ENCODE data around the gene GRM1. TPM values are rescaled to one million over a fixed set of nuclear protein-coding genes. Genes with fewer than 3 reads are reported as not detected.

Gene GRM1
- total and polyA plus RNA-seq, 2 of the 4 experiments (the other 2 are of a cell fraction): not detected

DNA sequence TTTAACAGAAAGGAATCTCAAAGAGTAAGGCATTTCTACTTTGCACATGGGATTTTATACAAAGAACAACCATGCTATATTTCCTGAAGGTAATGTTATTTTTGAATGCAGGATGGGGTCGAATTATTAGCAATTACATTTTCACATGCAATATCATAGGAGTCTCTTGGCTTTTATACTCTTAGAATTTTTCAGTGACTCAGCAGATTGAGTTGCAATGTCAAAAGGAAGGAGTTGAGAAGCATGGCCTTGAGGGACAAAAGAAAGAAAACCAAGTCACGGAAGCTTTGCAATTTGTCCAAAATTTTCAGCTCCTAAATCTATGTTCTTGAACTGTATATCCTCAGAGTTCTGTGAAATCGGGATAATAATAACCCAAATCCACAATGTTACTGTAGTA lies 181.1 kb downstream of the GRM1 start:
- no peak overlapping the region for H3K4me2 ChIP-seq (ENCODE audit: low read depth, low read length)
- H3K14ac ChIP-seq (replicated peaks; ENCODE audit: low read depth, low read length): no peak overlapping the region
- POLR2A ChIA-PET (ENCODE audit: unreplicated experiment): no interaction called here
- H3K23ac ChIP-seq (ENCODE audit: low read depth, low read length): no peak overlapping the region
- no peak overlapping the region for H2BK120ac ChIP-seq (ENCODE audit: low read depth, low read length)
- H3K4me3 ChIP-seq (ENCODE audit: insufficient read depth, low read depth, low read length): no peak overlapping the region
- no peaks in the 10 kb centered on the region for H3K36me3 ChIP-seq (ENCODE audit: control insufficient read depth, insufficient read depth, low read length)
- no peak overlapping the region for H2AK9ac ChIP-seq (replicated peaks; ENCODE audit: low read depth, low read length, poor library complexity)
- TF ChIP-seq, protein P1, sequence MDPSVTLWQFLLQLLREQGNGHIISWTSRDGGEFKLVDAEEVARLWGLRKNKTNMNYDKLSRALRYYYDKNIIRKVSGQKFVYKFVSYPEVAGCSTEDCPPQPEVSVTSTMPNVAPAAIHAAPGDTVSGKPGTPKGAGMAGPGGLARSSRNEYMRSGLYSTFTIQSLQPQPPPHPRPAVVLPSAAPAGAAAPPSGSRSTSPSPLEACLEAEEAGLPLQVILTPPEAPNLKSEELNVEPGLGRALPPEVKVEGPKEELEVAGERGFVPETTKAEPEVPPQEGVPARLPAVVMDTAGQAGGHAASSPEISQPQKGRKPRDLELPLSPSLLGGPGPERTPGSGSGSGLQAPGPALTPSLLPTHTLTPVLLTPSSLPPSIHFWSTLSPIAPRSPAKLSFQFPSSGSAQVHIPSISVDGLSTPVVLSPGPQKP (IDR thresholded peaks at IDR 0.05; ENCODE audit: borderline replicate concordance, low read depth, low read length): no peak
- TF ChIP-seq NFE2L2 (IDR thresholded peaks at IDR 0.05; ENCODE audit: low read depth, low read length) (peak; percentile 79), MAFK (IDR thresholded peaks at IDR 0.05; ENCODE audit: low read depth, low read length) (no peak; the same call in 1 of the 2 replicates), POLR2A (IDR thresholded peaks at IDR 0.05; ENCODE audit: low read depth, low read length) (no peak)
- no peaks in the 10 kb centered on the region for H3K79me1 ChIP-seq (ENCODE audit: low read depth in 1 of 2, low read length in 2 of 2)
- ATAC-seq (ENCODE audit: low read depth) (no peak), DNase-seq (no peak)
- no peak overlapping the region for H2BK15ac ChIP-seq (ENCODE audit: low read depth, low read length)
- no peak overlapping the region for H2AK5ac ChIP-seq (ENCODE audit: low read depth, low read length)
- no peak overlapping the region for H3K18ac ChIP-seq (ENCODE audit: low read depth, low read length)
- H3K56ac ChIP-seq (ENCODE audit: extremely low read depth, insufficient read depth, low read length): no peak overlapping the region
- H3K4me1 ChIP-seq (ENCODE audit: control insufficient read depth, insufficient read depth, low read length): no peaks in the 10 kb centered on the region
- no TSS peak for BruUV-seq (replicated peaks)
- H2BK5ac ChIP-seq (ENCODE audit: low read depth, low read length, poor library complexity, severe bottlenecking): no peak overlapping the region
- no peaks in the 10 kb centered on the region for H3K9me1 ChIP-seq (ENCODE audit: insufficient read depth, low read length)
- no peak overlapping the region for H2BK20ac ChIP-seq (ENCODE audit: low read depth, low read length)
- no peaks in the 10 kb centered on the region; the same call in 1 of the 2 replicates for H3K9me3 ChIP-seq (ENCODE audit: control insufficient read depth, insufficient read depth, low read length)
- no peak overlapping the region for H4K8ac ChIP-seq (ENCODE audit: low read depth in 2 of 2, low read length in 2 of 2)
- no peak overlapping the region for H3K27ac ChIP-seq (ENCODE audit: insufficient read depth, low read length)
- no peak overlapping the region for H2AFZ ChIP-seq (replicated peaks; ENCODE audit: low read length, poor library complexity)
- H4K5ac ChIP-seq (ENCODE audit: low read depth, low read length): no peak overlapping the region
- in situ Hi-C loops (cut with MboI; ENCODE audit: low sequenced_read_pairs): no loop called here
- WGBS, 2 experiments (ENCODE audit: extremely low coverage in 2 of 2, insufficient read length in 1 of 2): no CpG with 5 or more reads among the region's 3 CpGs
- H3K4ac ChIP-seq (ENCODE audit: low read depth, low read length): no peak overlapping the region
- no peaks in the 10 kb centered on the region for H4K20me1 ChIP-seq (ENCODE audit: insufficient read depth, low read length)
- dilution Hi-C loops (cut with HindIII; ENCODE audit: low sequenced_read_pairs, unreplicated experiment): no loop called here
- H3K27me3 ChIP-seq (ENCODE audit: control insufficient read depth, insufficient read depth, low read length): no peaks in the 10 kb centered on the region
- no peak overlapping the region for H3K9ac ChIP-seq (ENCODE audit: low read depth, low read length)
- intact Hi-C loops (cut with micrococcal nuclease): no loop called here
- no peak overlapping the region for H4K91ac ChIP-seq (ENCODE audit: insufficient read depth, low read depth, low read length)
- CTCF ChIA-PET: no interaction called here

All from IMR-90 (cell line).